ENCODE results near the gene REX1BD.
"Not testable (repeated sequence)": the region's sequence is repeated elsewhere in the genome, so short reads cannot be mapped to it uniquely, and the experiment has no call there.

The REX1BD gene

GRCh38 chr19:18588611-18589379 lies at the start of gene REX1BD:
Gene REX1BD (plus strand): TSS chr19:18588798. CDS start chr19:18588802, 4 bp downstream.
- peak; percentile 92 for DNase-seq

DNA sequence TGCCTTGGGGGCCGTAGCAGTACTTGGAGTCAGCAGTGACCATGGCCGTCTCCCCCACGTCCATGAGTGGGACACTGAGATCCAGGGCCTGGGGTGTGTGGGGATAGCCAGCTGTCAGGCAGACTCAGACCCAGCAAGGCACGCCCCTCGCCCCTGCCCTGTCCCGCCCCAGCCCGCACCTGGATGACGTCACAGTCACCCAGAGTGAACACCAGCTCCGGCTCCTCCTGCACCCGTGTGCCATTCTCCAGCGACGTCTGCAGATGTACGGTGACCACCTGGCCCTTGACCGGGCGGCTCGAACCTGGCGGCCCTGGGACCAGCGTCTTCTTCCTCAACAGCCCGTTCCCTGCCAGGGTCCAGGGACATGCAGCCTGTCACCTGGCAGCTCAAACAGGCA lies 49.2 kb upstream of the REX1BD start:
- no peak for DNase-seq

GRCh38 chr19:18540200-18540599 lies 48.4 kb upstream of the REX1BD start:
- DNase-seq: not testable (repeated sequence)

GRCh38 chr19:18541258-18541991 lies 47.2 kb upstream of the REX1BD start:
- no peak for DNase-seq

- DNase-seq: no peak
Measured at GRCh38 chr19:18541992-18542940, 46.3 kb upstream of the REX1BD start.

- peak; percentile 95 for DNase-seq
Measured at GRCh38 chr19:18542941-18543813, 45.4 kb upstream of the REX1BD start, which contains the start of gene FKBP8. Gene FKBP8 (minus strand): TSS chr19:18543573. CDS start chr19:18541970, 1,603 bp downstream.

DNA sequence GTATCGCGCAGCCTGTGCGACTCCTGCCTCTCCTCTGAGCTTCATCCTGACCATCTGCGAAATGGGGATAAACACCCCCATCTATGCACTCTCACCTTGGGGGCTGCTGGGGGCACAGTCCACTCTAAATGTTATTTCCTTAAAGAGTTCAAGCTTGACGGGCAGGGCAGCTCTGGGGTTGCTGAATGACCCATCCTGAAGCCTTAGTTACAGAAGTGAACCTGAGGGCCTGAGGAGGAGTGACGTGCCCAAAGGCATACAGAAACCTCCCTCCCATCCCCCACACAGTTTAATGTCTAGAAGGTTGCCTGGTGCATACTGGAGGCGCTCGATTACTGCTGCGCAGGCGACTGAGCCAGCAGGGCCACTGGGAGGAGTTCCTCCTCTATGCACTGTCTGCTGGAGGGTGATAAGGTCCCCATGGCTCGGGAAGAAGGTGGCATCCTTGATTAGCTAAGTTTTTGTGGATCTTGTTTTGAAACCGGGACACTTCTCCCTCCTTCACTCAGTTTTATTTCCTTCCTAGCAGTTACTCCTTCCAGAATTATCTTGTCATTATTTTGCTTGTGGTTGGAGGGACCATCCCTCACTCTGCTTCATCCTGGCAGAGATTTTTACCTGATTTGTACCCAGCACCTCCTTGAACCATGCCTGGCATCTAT lies 44.7 kb upstream of the REX1BD start:
- peak; percentile 44 for DNase-seq

DNA sequence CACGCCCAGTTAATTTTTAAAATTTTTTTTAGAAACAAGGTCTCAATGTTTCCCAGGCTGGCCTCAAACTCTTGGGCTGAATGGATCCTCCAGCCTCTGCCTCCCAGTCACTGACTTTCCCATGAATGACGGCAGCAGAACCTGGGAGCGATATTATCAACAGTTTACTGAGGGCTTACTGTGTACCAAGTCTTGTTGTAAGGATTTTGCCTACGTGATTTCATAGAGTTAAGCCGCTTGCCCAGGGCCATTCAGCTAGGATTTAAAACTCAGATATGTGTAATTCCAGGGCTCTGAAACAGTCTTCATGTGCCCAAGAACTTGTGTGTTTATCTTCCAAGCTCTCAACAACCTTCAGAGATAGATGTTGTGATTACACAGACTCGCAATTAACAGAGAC lies 37.0 kb upstream of the REX1BD start:
- no peak for DNase-seq

GRCh38 chr19:18557411-18558201 lies 31.0 kb upstream of the REX1BD start, which contains the start of gene KXD1:
Gene KXD1 (plus strand): TSS chr19:18557870. CDS start chr19:18562057, 4,187 bp downstream.
- DNase-seq: peak; percentile 97

GRCh38 chr19:18558202-18558555 lies 30.4 kb upstream of the REX1BD start:
- no peak for DNase-seq

DNA sequence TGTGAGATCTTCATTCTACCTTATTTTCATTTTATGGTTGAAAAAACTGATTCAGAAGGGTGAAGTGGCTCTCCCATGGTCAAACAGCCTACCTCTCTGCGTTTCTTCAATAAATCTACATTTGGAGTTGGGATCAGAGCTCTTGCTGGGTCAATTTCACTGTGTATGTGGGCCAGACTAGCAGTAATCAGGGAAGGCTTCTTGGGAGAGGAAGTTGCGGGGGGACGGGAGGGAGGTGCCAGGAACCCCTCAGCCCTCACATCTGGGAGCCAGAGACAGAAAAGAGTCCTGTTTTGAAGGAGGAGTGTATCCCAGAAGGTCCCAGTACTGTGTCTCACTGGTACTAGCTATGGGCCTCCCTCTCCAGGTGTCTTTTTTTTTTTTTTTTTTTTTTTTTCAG lies 30.0 kb upstream of the REX1BD start:
- DNase-seq: no peak

DNA sequence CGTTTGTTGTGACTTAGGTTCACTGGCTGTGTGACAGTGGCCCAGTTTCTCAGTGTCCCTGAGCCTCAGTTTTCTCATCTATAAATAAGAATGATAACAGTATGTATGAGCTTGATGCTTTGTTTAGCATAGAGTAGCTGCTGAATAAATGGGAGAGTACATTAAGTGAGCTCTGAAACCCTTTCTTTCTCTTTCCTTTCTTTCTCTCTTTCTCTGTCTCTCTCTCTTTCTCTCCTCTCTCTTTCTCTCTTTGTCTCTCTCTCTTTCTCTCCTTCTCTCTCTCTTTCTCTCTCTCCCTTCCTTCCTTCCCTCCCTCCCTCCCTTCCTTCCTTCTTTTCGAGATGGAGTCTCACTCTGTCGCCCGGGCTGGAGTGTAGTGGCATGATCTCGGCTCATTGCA lies 28.9 kb upstream of the REX1BD start:
- DNase-seq: no peak

- DNase-seq: no peak
Measured at GRCh38 chr19:18562086-18562485, 26.5 kb upstream of the REX1BD start.

DNA sequence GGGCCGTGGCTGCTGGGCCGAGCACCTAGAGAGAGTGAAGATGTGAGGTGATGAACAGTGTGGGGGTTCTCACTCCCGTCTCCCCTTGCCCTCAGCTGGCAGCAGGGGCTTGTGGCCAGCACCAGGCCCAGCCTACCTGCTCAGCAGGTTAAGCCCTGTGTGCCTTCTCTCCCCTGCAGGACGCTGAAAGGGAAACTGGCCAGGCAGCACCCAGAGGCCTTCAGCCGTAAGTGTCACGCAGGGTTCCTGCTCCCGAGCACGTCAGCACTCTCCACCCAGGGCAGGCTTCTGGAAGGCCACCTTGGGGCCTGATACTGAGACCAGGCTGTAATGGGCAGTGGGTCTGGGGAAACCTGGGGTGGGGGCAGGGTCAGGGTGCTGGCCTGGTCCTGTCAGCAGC lies 21.6 kb upstream of the REX1BD start:
- no peak for DNase-seq

GRCh38 chr19:18568367-18568766 lies 20.2 kb upstream of the REX1BD start:
- DNase-seq: no peak

- peak; percentile 98 for DNase-seq
Measured at GRCh38 chr19:18571564-18572344, 16.8 kb upstream of the REX1BD start, which contains the start of gene UBA52. Gene UBA52 (plus strand): TSS chr19:18571857. CDS start chr19:18573301, 1,444 bp downstream.

DNA sequence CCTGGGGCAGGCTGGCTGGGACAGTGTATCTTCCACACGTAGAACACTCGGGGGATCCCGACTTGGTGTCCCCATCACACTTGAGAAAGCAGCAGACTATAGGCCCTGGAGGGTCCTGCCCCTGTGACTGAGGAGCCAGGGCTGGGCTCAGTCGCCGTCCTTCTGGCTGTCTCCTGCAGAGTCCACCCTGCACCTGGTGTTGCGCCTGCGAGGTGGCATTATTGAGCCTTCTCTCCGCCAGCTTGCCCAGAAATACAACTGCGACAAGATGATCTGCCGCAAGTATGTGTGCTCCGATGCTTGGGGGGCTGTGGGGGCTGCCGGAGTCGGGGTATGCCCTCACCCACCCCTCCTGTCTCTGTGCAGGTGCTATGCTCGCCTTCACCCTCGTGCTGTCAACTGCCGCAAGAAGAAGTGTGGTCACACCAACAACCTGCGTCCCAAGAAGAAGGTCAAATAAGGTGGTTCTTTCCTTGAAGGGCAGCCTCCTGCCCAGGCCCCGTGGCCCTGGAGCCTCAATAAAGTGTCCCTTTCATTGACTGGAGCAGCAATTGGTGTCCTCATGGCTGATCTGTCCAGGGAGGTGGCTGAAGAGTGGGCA lies 13.8 kb upstream of the REX1BD start:
- DNase-seq: no peak

GRCh38 chr19:18576383-18576782 lies 12.2 kb upstream of the REX1BD start:
- DNase-seq: no peak

DNA sequence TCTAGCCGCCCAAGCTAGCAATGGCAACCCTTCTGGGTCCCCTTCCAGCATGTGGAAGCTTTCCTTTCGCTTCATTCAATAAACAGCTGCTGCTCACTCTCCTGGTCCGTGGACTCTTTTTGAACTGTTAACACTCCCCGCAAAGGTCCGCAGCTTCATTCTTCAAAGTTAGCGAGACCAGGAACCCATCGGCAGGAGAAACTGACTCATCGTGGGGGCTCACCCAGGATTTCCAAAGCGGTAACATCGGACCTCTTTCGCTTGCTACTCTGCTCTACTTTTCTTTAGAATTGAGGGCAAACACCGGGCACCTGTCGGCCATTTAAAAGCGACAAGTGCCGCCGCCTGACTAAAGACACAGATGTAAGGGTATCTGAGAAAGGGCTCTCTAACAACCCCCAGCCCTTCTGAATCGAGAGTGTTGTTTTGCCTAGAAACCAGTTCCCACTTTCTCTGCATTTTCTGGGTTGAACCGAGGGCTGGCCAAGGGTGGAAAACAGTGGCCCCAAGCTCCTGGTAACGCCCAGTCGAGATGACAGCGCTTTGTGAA lies 11.2 kb upstream of the REX1BD start:
- DNase-seq: no peak

Measured in activated CD8-positive, alpha-beta memory T cell treated with anti-CD3 and anti-CD28 coated beads, Interleukin-2, amount 50 U/mL, for 4 hours (primary cell).